Endothelial cell of umbilical vein (primary cell): ENCODE data around the gene KIAA0825. TPM values are rescaled to one million over a fixed set of nuclear protein-coding genes. Genes with fewer than 3 reads are reported as not detected.

Experiments used
- BruUV-seq: library from RNA; stranded (reverse); fragments of 400-500 nt; replicated peaks from 2 replicates; lab custom pipeline; 2021; lab: Mats Ljungman, UMichigan
- CTCF ChIA-PET: fragments of 300-600, 350-600 bp; sonication (Branson Sonifier 250); formaldehyde crosslinking; loops from one replicate; lab custom pipeline; 2021; ENCODE audit warnings: antibody characterized with exemption, inconsistent platforms; lab: Charles Lee
- POLR2A ChIA-PET: fragments of 300-600, 350-600 bp; sonication (Branson Sonifier 250); formaldehyde crosslinking; loops from one replicate; lab custom pipeline; 2021; ENCODE audit warnings: antibody characterized with exemption, inconsistent platforms; lab: Charles Lee
- DNase-seq: peaks from one replicate; pipeline ENCODE4 v3.0.0-alpha.2; 2011; ENCODE audit warnings: low read depth, low spot score
- FAIRE-seq: peaks from 2 replicates; lab custom pipeline; 2011; peaks lifted over from hg19 to GRCh38; lab: Jason Lieb, UNC
- H2AFZ ChIP-seq: 2 replicates; pipeline ENCODE4 v1.6.0; 2012; ENCODE audit warnings: low read depth, low read length, control low read depth, inconsistent platforms
- H3K27ac ChIP-seq: 2 replicates; pipeline ENCODE4 v1.5.1; 2011; ENCODE audit warnings: low read depth, mild to moderate bottlenecking, control low read depth, low read length, moderate library complexity; ENCODE audit not compliant: insufficient read depth
- H3K27me3 ChIP-seq, 2 experiments: 2 replicates each; pipeline versions ENCODE4 v1.6.0 to v1.6.1; 2011; ENCODE audit warnings: low read length in 2 of 2, mixed read lengths in 1 of 2; ENCODE audit not compliant: control insufficient read depth in 2 of 2, insufficient read depth in 2 of 2
- H3K36me3 ChIP-seq, 2 experiments: 2 replicates in 1 of 2; 3 replicates in 1 of 2; pipeline ENCODE4 v1.5.1; 2011; ENCODE audit warnings: low read length in 2 of 2, mild to moderate bottlenecking in 1 of 2, moderate library complexity in 1 of 2; ENCODE audit not compliant: control insufficient read depth in 2 of 2, insufficient read depth in 2 of 2; ENCODE audit errors: extremely low read depth in 1 of 2
- H3K4me1 ChIP-seq: 3 replicates; pipeline ENCODE4 v1.5.1; 2011; ENCODE audit warnings: mild to moderate bottlenecking, low read length; ENCODE audit not compliant: control insufficient read depth, insufficient read depth; ENCODE audit errors: extremely low read depth
- H3K4me2 ChIP-seq: 2 replicates; pipeline ENCODE4 v1.6.1; 2011; ENCODE audit warnings: low read length, control low read depth, mixed read lengths; ENCODE audit not compliant: insufficient read depth
- H3K4me3 ChIP-seq, 3 experiments: fragments of 200-600 bp in 1 of 3; sonication (generic), shearing (Covaris generic) in 1 of 3; replicated peaks in 1 of 3; 2 replicates each; pipeline ENCODE4 v1.5.1; 2011 to 2016; ENCODE audit warnings: control low read depth in 3 of 3, low read length in 3 of 3, mild to moderate bottlenecking in 2 of 3, inconsistent platforms in 1 of 3, low read depth in 1 of 3, moderate library complexity in 1 of 3; ENCODE audit not compliant: insufficient read depth in 1 of 3
- H3K79me2 ChIP-seq: 2 replicates; pipeline ENCODE4 v1.6.0; 2012; ENCODE audit warnings: low read length, inconsistent platforms; ENCODE audit not compliant: control insufficient read depth, insufficient read depth
- H3K9ac ChIP-seq: replicated peaks from 2 replicates; pipeline ENCODE3; 2011; ENCODE audit warnings: low read length, control low read depth; ENCODE audit not compliant: insufficient read depth; ENCODE audit errors: extremely low read depth
- H3K9me1 ChIP-seq: replicated peaks from 3 replicates; pipeline ENCODE4 v1.6.0; 2011; ENCODE audit warnings: mild to moderate bottlenecking, low read length; ENCODE audit not compliant: control insufficient read depth, insufficient read depth; ENCODE audit errors: extremely low read depth
- H3K9me3 ChIP-seq: replicated peaks from 2 replicates; pipeline ENCODE4 v1.5.1; 2012; ENCODE audit warnings: low read length, inconsistent platforms; ENCODE audit not compliant: control insufficient read depth, insufficient read depth
- H4K20me1 ChIP-seq: replicated peaks from 2 replicates; pipeline ENCODE3; 2011; ENCODE audit warnings: mild to moderate bottlenecking, low read length; ENCODE audit not compliant: control insufficient read depth, insufficient read depth; ENCODE audit errors: extremely low read depth
- EZH2 ChIP-seq: IDR thresholded peaks from 2 replicates; pipeline ENCODE4 v1.6.1; 2012; ENCODE audit warnings: borderline replicate concordance, low read depth, mild to moderate bottlenecking, moderate library complexity, low read length, inconsistent platforms; ENCODE audit not compliant: severe bottlenecking
- FOS ChIP-seq: IDR thresholded peaks from 2 replicates; pipeline ENCODE4 v1.6.1; 2011; ENCODE audit warnings: mild to moderate bottlenecking, low read length, moderate library complexity, borderline replicate concordance; ENCODE audit not compliant: insufficient read depth
- GATA2 ChIP-seq: IDR thresholded peaks from 2 replicates; pipeline ENCODE4 v1.7.0; 2011; ENCODE audit warnings: low read depth, mild to moderate bottlenecking, moderate library complexity, mixed read lengths, low read length; ENCODE audit not compliant: insufficient read length, insufficient read depth
- JUN ChIP-seq: IDR thresholded peaks from 2 replicates; pipeline ENCODE4 v1.6.1; 2011; ENCODE audit warnings: borderline replicate concordance, low read depth; ENCODE audit not compliant: insufficient read length, insufficient read depth
- MYC ChIP-seq: IDR thresholded peaks from one replicate; pipeline ENCODE4 v1.6.1; 2011; ENCODE audit warnings: mild to moderate bottlenecking, low read depth, low read length
- POLR2A ChIP-seq: IDR thresholded peaks from 2 replicates; pipeline ENCODE4 v1.6.1; 2012; ENCODE audit warnings: low read depth, mild to moderate bottlenecking, control low read depth, low read length
- POLR2AphosphoS5 ChIP-seq: IDR thresholded peaks from 2 replicates; pipeline ENCODE4 v1.6.1; 2012; ENCODE audit warnings: low read depth, mild to moderate bottlenecking, control low read depth, low read length, moderate library complexity; ENCODE audit not compliant: insufficient read depth
- dilution Hi-C: fragments of 300-500 bp; cut with MboI; formaldehyde crosslinking; loops from one replicate; pipeline ENCODE4 v1.15.0; 2019; ENCODE audit warnings: low sequenced_read_pairs; ENCODE audit not compliant: extremely low pct_ligation_motif_present
- intact Hi-C: fragments of 100-400 bp; cut with micrococcal nuclease; formaldehyde crosslinking; loops from one replicate; pipeline ENCODE4 v1.10.0; 2022
- polyA plus RNA-seq, 4 experiments: library from polyadenylated mRNA; depleted of rRNA in 3 of 4; stranded (reverse) in 3 of 4; unstranded in 1 of 4; fragments of >200 nt; gene quantifications; 2 replicates each; pipeline versions ENCODE4 v1.2.1 to v1.2.3, GENCODE V29; 2011 to 2012; ENCODE audit warnings: missing spikeins in 1 of 4
- total RNA-seq: library from RNA; stranded (reverse); gene quantifications from 2 replicates; pipeline ENCODE4 v1.2.3, GENCODE V29; 2021
- TF ChIP-seq, protein P1 (sequence below), 2 donors: IDR thresholded peaks; 1 replicate in 1 of 2; 2 replicates in 1 of 2; pipeline ENCODE4 v1.5.1; 2011; ENCODE audit warnings: low read length in 2 of 2, mild to moderate bottlenecking in 2 of 2, moderate library complexity in 2 of 2, control low read depth in 1 of 2, inconsistent platforms in 1 of 2, low read depth in 1 of 2; ENCODE audit not compliant: insufficient read depth in 1 of 2; ENCODE audit errors: extremely low read depth in 1 of 2
- TF ChIP-seq, protein P2 (sequence below): IDR thresholded peaks from 2 replicates; pipeline ENCODE4 v1.6.1; 2011; ENCODE audit not compliant: insufficient read depth, insufficient read length

The KIAA0825 gene
- total and polyA plus RNA-seq, 2 donors (not counting 3 experiments of a cell fraction or from before 2014, with no cell fraction given), result 0.15 to 1.1 TPM

DNA sequence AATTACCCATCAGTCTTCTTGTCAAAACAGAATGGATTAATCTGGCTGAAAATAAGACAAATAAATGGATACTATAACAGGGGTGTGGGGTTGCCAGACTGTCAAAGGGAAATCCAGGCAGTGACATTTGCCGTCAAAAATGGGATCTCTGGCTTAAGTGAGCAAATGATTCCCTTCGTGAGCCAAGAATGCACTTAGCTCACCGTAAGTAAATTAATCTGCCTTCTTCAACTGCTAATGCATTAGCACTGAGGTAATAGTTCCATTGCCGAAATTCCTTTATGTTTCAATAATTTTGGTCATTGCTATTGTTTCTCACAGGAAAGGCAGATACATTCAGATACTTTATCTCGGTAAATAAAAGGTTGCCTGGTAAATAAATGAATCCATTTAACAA lies 377.8 kb downstream of the KIAA0825 start:
- no peaks in the 10 kb centered on the region for H3K27me3 ChIP-seq
- H3K4me1 ChIP-seq, result no peaks in the 10 kb centered on the region
- no peak overlapping the region for H2AFZ ChIP-seq
- H3K27ac ChIP-seq, result no peak overlapping the region
- POLR2A ChIA-PET, result no interaction called here
- no TSS peak for BruUV-seq
- no peaks in the 10 kb centered on the region for H3K79me2 ChIP-seq
- H3K36me3 ChIP-seq, result no peaks in the 10 kb centered on the region
- DNase-seq (no peak), FAIRE-seq (no peak)
- no peaks in the 10 kb centered on the region for H3K9me1 ChIP-seq
- H4K20me1 ChIP-seq, result no peaks in the 10 kb centered on the region
- H3K4me2 ChIP-seq, result no peak overlapping the region
- TF ChIP-seq, protein P1, sequence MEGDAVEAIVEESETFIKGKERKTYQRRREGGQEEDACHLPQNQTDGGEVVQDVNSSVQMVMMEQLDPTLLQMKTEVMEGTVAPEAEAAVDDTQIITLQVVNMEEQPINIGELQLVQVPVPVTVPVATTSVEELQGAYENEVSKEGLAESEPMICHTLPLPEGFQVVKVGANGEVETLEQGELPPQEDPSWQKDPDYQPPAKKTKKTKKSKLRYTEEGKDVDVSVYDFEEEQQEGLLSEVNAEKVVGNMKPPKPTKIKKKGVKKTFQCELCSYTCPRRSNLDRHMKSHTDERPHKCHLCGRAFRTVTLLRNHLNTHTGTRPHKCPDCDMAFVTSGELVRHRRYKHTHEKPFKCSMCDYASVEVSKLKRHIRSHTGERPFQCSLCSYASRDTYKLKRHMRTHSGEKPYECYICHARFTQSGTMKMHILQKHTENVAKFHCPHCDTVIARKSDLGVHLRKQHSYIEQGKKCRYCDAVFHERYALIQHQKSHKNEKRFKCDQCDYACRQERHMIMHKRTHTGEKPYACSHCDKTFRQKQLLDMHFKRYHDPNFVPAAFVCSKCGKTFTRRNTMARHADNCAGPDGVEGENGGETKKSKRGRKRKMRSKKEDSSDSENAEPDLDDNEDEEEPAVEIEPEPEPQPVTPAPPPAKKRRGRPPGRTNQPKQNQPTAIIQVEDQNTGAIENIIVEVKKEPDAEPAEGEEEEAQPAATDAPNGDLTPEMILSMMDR (IDR thresholded peaks at IDR 0.05; ENCODE audit: extremely low read depth in 1 of 2, insufficient read depth in 1 of 2, low read depth in 1 of 2, low read length in 2 of 2), result no peak
- TF ChIP-seq FOS (no peak), GATA2 (no peak), JUN (no peak), EZH2 (no peak), MYC (no peak), POLR2AphosphoS5 (no peak), POLR2A (no peak)
- TF ChIP-seq, protein P2, sequence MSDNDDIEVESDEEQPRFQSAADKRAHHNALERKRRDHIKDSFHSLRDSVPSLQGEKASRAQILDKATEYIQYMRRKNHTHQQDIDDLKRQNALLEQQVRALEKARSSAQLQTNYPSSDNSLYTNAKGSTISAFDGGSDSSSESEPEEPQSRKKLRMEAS, result no peak
- CTCF ChIA-PET, result no interaction called here
- intact Hi-C loops, result no loop called here
- H3K9me3 ChIP-seq, result no peaks in the 10 kb centered on the region
- dilution Hi-C loops, result no loop called here
- H3K4me3 ChIP-seq, result no peak overlapping the region
- H3K9ac ChIP-seq, result no peak overlapping the region
